OCI-LY7 (cell line): ENCODE data around the gene SCTR. TPM values are rescaled to one million over a fixed set of nuclear protein-coding genes. Genes with fewer than 3 reads are reported as not detected.

Source experiments
- BruUV-seq: library from RNA; stranded (reverse); fragments of 400-500 nt; replicated peaks from 2 replicates; lab custom pipeline; 2021; lab: Mats Ljungman, UMichigan
- CTCF ChIA-PET: fragments of 300-600 bp; sonication (Branson Sonifier 250); formaldehyde crosslinking; loops from one replicate; lab custom pipeline; 2022; ENCODE audit warnings: antibody characterized with exemption; ENCODE audit not compliant: unreplicated experiment; lab: Charles Lee
- POLR2A ChIA-PET: fragments of 300-600 bp; sonication (Branson Sonifier 250); formaldehyde crosslinking; loops from one replicate; lab custom pipeline; 2022; ENCODE audit warnings: antibody characterized with exemption; lab: Charles Lee
- DNase-seq: peaks from one replicate; pipeline ENCODE4 v3.0.0-alpha.2; 2015; ENCODE audit warnings: low spot score
- H2AFZ ChIP-seq: fragments of 200-600 bp; sonication (generic), shearing (Covaris generic); 2 replicates; pipeline ENCODE4 v1.6.1; 2014; ENCODE audit warnings: mild to moderate bottlenecking, antibody characterized with exemption, low read length, moderate library complexity
- H3K27ac ChIP-seq: fragments of 200-600 bp; sonication (generic); 2 replicates; pipeline ENCODE4 v1.5.1; 2014; ENCODE audit warnings: mixed run types, low read depth, mild to moderate bottlenecking, moderate library complexity, low read length, inconsistent platforms; ENCODE audit not compliant: poor library complexity, severe bottlenecking
- H3K36me3 ChIP-seq: fragments of 200-600 bp; sonication (generic); 2 replicates; pipeline ENCODE4 v1.6.1; 2014; ENCODE audit warnings: mild to moderate bottlenecking, antibody characterized with exemption, low read length, moderate library complexity, mixed read lengths; ENCODE audit not compliant: insufficient read depth
- H3K4me1 ChIP-seq: fragments of 200-600 bp; sonication (generic); 2 replicates; pipeline ENCODE4 v1.5.1; 2014; ENCODE audit warnings: mild to moderate bottlenecking, low read length; ENCODE audit not compliant: insufficient read depth, poor library complexity, severe bottlenecking
- H3K4me2 ChIP-seq: fragments of 200-600 bp; sonication (generic); 2 replicates; pipeline ENCODE4 v1.6.1; 2014; ENCODE audit warnings: mild to moderate bottlenecking, low read length
- H3K4me3 ChIP-seq: fragments of 200-600 bp; sonication (generic); 2 replicates; pipeline ENCODE4 v1.5.1; 2014; ENCODE audit warnings: mild to moderate bottlenecking, low read depth, low read length; ENCODE audit not compliant: poor library complexity, severe bottlenecking
- H3K79me2 ChIP-seq: fragments of 200-600 bp; sonication (generic); 2 replicates; pipeline ENCODE4 v1.6.1; 2016; ENCODE audit warnings: low read depth, mild to moderate bottlenecking, low read length, moderate library complexity, mixed read lengths; ENCODE audit not compliant: insufficient read depth
- H3K9me2 ChIP-seq: fragments of 200-600 bp; sonication (generic); 2 replicates; pipeline ENCODE4 v1.6.1; 2016; ENCODE audit warnings: mild to moderate bottlenecking, low read length, mixed read lengths; ENCODE audit not compliant: insufficient read depth
- H3K9me3 ChIP-seq: fragments of 200-600 bp; sonication (generic); 2 replicates; pipeline ENCODE4 v1.6.1; 2014; ENCODE audit warnings: mild to moderate bottlenecking, mixed run types, low read length, mixed read lengths
- H4K20me1 ChIP-seq: fragments of 200-600 bp; sonication (generic); 2 replicates; pipeline ENCODE4 v1.6.1; 2014; ENCODE audit warnings: mild to moderate bottlenecking, antibody characterized with exemption, low read length, moderate library complexity, mixed read lengths; ENCODE audit not compliant: insufficient read depth
- CTCF ChIP-seq: fragments of 200-600 bp; sonication (generic); conservative IDR thresholded peaks from 2 replicates; pipeline ENCODE4 v1.5.1; 2014; ENCODE audit warnings: mild to moderate bottlenecking, antibody characterized with exemption, low read length, moderate library complexity, mixed read lengths
- EZH2phosphoT487 ChIP-seq: fragments of 200-600 bp; sonication (generic); IDR thresholded peaks from 2 replicates; pipeline ENCODE4 v1.6.1; 2018; ENCODE audit warnings: low read depth, borderline replicate concordance, mild to moderate bottlenecking, mixed run types, antibody characterized with exemption, low read length, moderate library complexity, mixed read lengths
- intact Hi-C: fragments of 100-400 bp; cut with micrococcal nuclease; formaldehyde crosslinking; loops from one replicate; pipeline ENCODE4 v1.10.0; 2022; ENCODE audit not compliant: unreplicated experiment
- total RNA-seq, 2 experiments: library from RNA; depleted of rRNA in 1 of 2; stranded (reverse); fragments of >200 nt in 1 of 2; shearing (Covaris generic) in 1 of 2; gene quantifications; 2 replicates each; pipeline ENCODE4 v1.2.3, GENCODE V29; 2014 to 2022

SCTR gene
- total RNA-seq, 2 experiments from 2014 or later: not detected

- H3K79me2 ChIP-seq: no peaks in the 10 kb centered on the region
- H3K9me3 ChIP-seq: no peaks in the 10 kb centered on the region
- no peaks in the 10 kb centered on the region for H3K36me3 ChIP-seq
- H2AFZ ChIP-seq: no peak overlapping the region
- H3K4me2 ChIP-seq: no peak overlapping the region
- H3K27ac ChIP-seq: no peak overlapping the region
- H3K4me1 ChIP-seq: no peaks in the 10 kb centered on the region
- H4K20me1 ChIP-seq: no peaks in the 10 kb centered on the region
- TF ChIP-seq CTCF (no peak), EZH2phosphoT487 (no peak)
- no peak for DNase-seq
- no peak overlapping the region for H3K4me3 ChIP-seq
- CTCF ChIA-PET: no interaction called here
- H3K9me2 ChIP-seq: no peaks in the 10 kb centered on the region
- no TSS peak for BruUV-seq
- POLR2A ChIA-PET: no interaction called here
- intact Hi-C loops: no loop called here
These were observed 55.2 kb downstream of the SCTR start for GRCh38 chr2:119469131-119469530.

- Histone ChIP-seq H4K20me1 (no peaks in the 10 kb centered on the region), H3K9me3 (no peaks in the 10 kb centered on the region), H3K79me2 (no peaks in the 10 kb centered on the region), H3K4me1 (no peaks in the 10 kb centered on the region), H3K4me3 (no peak overlapping the region), H3K36me3 (no peaks in the 10 kb centered on the region), H3K9me2 (no peaks in the 10 kb centered on the region), H3K27ac (no peak overlapping the region), H2AFZ (no peak overlapping the region), H3K4me2 (no peak overlapping the region)
- no peak for DNase-seq
- intact Hi-C loops: no loop called here
- TF ChIP-seq CTCF (no peak), EZH2phosphoT487 (no peak)
- POLR2A ChIA-PET: no interaction called here
- no TSS peak for BruUV-seq
- CTCF ChIA-PET: no interaction called here
These were observed 55.9 kb downstream of the SCTR start for GRCh38 chr2:119468154-119468955.

GRCh38 chr2:119466373-119466772 is 57.9 kb downstream of the SCTR start:
- no TSS peak for BruUV-seq
- H3K27ac ChIP-seq: no peak overlapping the region
- no peaks in the 10 kb centered on the region for H3K36me3 ChIP-seq
- H2AFZ ChIP-seq: no peak overlapping the region
- H4K20me1 ChIP-seq: no peaks in the 10 kb centered on the region
- no peaks in the 10 kb centered on the region for H3K9me2 ChIP-seq
- TF ChIP-seq EZH2phosphoT487 (no peak), CTCF (no peak)
- H3K79me2 ChIP-seq: no peaks in the 10 kb centered on the region
- no peaks in the 10 kb centered on the region for H3K4me1 ChIP-seq
- intact Hi-C loops: no loop called here
- ChIA-PET CTCF (interaction anchor here (1.0 kb wide), 1 partner anchor 10 kb away, joined by 4 read pairs; no protein-coding TSS in a partner anchor), POLR2A (interaction anchor here (0.7 kb wide), 1 partner anchor 20 kb away, joined by 3 read pairs; no protein-coding TSS in a partner anchor)
- H3K9me3 ChIP-seq: no peaks in the 10 kb centered on the region
- no peak overlapping the region for H3K4me3 ChIP-seq
- H3K4me2 ChIP-seq: no peak overlapping the region
- no peak for DNase-seq
